Measurements from ENCODE around the gene TIGD1.

Gene TIGD1

DNA sequence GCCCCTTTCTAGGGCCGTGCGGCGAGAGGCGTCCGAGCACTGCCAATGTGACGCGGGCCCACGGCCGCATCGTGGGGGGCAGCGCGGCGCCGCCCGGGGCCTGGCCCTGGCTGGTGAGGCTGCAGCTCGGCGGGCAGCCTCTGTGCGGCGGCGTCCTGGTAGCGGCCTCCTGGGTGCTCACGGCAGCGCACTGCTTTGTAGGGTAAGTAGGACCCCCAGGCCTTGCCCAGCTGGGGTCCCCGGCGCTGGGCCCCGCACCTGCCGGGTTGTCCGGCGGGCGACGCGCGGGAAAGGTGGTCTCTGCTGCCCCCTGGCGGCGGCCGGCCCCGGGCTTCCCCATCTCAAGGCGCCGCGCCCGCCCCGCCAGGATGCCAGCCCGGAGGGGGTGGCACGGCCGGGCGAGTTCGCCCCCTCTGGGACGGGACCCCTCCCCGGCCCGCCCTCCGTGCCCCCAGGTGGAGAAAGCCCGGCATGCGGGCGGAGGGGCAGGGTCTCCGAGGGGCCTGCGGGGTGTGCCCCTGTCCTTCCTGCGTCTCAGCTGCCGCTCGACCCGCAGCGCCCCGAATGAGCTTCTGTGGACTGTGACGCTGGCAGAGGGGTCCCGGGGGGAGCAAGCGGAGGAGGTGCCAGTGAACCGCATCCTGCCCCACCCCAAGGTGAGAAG, 28.3 kb downstream of the TIGD1 start:
- DNase-seq, result no peak

DNA sequence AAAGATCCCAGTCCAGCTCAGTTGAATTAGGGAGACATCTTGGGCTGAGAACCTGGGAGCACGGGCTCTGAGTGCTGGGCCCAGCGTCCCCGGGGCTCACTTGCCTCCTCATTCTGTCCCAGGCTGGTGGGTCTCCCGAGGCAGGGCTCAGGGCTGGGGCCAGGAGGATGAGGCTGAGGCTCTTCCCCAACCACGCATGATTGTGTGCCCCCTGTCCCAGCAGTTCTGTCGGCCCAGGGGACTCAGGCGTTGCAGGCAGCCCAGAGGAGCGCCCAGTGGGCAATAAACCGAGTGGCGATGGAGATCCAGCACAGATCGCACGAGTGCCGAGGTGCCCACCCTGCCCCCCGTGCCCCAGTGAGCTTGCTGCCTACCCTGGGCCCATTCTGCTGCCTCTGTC, 29.3 kb downstream of the TIGD1 start:
- no peak for DNase-seq

DNA sequence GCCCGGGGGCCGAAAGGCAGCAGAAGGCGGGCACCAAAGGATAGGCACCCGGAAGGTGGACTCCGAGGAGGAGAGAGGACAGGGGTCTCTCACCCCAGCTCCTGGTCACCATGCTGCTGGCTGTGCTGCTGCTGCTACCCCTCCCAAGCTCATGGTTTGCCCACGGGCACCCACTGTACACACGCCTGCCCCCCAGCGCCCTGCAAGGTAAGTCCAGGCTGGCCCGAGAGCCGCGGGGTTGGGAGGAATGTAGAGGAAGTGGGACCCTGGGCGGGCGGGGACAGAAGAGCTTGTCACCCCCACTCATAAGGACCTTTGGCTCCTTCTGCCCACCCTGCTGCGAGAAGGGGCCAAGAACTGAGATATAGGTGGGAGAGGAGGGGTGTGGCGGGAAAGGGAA, 29.9 kb downstream of the TIGD1 start:
- no peak for DNase-seq

DNA sequence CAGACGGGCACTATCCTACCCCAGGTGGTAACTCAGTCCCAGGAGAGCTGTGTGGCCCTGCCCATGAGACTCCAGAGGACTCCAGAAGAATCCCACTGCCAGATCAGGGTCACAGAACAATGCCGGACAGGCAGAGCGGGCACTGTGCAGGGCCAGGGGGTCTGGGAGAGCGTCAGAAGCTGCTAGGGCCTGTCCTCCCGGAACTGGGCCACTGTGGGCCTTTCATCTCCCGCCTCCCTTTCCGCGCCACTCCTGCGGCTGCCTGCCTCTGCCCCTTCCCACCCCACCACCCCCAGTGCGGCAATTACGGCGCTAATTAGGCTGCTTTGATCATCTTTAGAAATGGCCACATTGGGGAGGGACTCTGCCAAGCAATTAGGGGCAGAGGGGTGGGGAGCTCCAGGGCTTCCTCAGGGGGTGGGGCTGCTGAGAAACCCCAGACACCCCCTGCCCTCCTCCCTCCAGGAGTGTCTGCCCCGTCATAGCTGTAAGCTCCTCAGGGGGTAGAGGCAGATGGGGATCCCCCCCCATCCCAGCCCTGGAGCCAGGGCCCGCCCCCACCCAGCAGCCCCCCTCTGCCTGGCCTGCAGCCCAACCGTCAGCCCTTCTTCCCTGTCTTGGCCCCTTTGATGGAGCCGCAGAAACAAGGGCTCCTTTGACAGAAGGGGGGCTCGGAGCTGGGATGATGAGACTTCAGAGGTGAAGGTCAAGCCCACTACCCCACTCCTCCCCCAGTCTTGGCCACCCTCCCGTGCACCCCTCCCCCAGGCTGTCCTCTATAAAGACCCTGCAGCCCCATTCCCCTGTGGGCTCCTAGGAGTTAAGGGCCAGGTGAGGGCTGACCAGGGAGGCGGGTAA, 30.5 kb downstream of the TIGD1 start, which contains the start of gene PRSS56:
Gene PRSS56, plus strand, starts transcription at position 808 of the 858 bp plus-strand sequence. CDS start 211 bp downstream, outside the sequence.
- DNase-seq, result no peak

GRCh38 chr2:232518844-232519243, 31.5 kb downstream of the TIGD1 start:
- no peak for DNase-seq

DNA sequence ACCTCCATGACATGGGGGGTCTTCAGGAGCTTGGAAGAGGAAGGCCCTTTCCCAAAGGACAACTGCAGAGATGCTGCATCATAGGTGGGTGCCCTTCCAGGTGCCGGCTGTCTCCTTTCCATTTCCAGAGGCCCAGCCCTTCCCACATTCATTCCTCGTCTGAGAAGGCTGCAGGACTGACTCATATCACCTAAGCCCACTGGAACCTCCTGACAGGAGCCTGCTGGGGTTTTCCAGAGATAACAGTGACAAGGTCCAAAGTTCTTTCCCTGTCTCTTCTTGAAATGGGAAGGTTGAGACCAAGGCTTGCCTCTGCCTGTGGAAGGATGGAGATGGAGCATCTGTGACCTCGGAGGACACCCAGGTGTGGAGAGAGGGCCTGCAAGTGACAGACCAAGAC, 33.8 kb downstream of the TIGD1 start:
- DNase-seq, result no peak

DNA sequence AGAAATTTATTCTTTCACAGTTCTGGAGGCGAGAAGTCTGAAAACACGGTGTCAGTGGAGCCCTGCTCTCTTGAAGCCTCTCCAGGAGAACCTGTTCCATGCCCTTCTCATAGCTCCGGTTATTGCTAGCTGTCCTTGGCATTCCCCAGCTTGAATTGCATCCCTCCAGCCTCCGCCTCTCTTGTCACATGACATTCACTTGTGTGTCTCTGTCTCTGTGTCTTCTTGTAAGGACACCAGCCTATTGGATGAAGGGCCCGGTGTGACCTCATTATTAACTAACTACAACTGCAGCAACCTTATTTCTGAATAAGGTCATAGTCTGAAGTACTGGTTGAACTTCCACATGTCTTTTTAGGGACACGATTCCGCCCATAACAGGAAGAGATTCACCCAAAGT, 34.7 kb downstream of the TIGD1 start:
- DNase-seq, result no peak

DNA sequence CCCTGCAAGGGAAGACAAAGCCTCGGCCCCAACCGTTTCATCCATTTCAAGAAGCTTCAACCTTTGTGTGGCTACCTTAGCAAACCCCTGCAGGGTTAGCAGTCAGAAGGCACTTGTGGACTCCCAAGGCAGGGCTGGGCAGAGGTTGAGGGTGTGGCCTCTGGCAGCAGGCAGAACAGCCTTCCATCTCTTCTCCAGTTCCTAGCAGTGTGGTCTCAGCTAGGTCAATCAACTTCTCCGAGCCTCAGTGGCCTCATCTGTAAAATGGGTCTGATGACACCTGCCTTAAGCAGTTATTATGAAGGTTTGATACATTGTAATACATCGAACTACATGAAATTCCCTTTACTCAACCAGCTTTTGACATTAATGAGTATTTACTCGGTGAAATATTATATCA, 37.0 kb downstream of the TIGD1 start:
- no peak for DNase-seq

DNA sequence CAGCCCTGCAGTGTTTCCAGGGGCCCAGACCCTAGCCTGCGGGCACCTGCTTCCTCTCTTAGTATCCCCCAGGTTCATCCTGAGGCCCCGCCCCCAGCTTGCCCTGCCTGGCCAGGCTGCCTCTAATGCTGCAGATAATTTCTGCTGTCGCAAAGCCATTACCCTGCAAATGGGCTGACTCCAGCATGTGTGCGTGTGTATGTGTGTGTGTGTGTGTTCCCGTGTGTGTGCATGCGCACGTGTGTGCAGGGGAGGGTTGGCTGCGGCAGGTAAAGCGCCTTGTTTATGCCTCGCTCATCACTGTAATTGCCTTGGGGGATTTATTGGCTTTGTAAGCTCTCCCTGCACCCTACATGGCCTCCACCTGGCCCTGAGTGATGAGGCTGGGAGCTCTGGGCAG, 37.8 kb downstream of the TIGD1 start:
- DNase-seq, result no peak

- DNase-seq, result no peak
Measured at GRCh38 chr2:232511336-232511890, 38.9 kb downstream of the TIGD1 start.

- DNase-seq, result no peak
Measured at GRCh38 chr2:232508251-232508650, 42.1 kb downstream of the TIGD1 start.

- DNase-seq, result no peak
Measured at GRCh38 chr2:232506709-232507108, 43.6 kb downstream of the TIGD1 start.

DNA sequence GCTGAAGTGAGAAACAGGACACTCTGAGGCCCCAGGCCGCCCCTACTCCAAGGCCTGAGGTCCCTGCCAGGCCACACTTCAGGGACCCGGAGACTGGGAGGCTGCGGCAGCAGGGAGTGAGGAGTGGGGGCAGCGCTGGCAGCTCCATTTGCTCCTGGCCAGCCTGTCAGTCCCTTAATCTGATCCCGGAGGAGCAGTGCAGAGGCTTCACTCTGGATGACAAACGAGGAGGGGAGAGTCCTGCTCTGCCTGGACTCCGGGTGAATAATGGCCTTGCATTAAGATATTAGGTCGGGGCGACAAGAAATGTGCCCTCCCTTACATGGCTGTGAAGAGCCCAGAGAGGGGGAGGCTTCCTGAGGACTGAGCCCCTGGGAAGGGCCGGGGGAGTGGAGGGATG, 44.5 kb downstream of the TIGD1 start:
- no peak for DNase-seq

- no peak for DNase-seq
Measured at GRCh38 chr2:232504438-232504837, 45.9 kb downstream of the TIGD1 start.

GRCh38 chr2:232503809-232504323, 46.5 kb downstream of the TIGD1 start:
- DNase-seq, result no peak

DNA sequence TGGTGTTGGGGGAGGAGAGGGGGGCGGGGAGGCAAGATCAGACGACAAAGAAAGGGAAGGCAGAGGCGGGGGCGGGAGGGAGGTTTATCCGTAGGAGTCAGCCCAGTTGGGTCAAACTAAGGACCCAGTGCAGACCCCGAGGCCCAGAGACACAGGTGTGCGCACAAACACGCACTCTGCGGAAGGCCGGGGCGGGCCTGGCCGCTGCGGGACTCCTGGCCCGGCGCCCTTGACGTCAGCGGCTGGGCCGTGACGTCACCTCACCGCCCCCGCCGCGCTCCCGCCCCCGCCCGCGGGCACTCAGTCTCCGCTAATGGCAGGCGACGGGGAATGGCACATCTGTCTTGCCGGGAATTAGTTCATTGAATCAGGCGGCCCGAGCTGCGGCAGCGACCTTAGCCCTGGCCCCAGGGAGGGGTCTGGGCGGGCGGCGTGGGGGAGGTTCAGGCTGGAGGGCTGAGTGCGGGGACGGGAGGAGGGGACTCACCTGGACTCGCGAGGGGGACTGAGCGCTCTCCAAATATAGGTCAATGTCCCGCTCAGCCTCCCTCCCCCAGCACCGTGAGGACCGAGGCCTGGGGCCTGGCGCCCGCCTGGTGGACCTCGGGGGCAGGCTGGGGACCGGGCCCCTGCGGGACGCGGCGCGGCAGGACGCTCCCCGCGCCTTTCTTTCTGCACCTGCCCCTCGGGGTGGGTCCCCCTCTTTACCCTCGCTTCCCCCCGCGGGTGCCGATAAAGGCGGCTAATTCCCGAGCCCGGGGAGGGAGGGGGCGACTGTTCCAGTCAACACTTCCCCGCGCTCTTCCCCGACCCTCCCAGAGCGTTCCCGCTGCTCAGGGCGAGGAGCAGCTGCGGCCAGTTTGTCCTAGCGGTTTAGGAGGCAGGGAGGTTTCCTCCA, 47.2 kb downstream of the TIGD1 start:
- no peak for DNase-seq

DNA sequence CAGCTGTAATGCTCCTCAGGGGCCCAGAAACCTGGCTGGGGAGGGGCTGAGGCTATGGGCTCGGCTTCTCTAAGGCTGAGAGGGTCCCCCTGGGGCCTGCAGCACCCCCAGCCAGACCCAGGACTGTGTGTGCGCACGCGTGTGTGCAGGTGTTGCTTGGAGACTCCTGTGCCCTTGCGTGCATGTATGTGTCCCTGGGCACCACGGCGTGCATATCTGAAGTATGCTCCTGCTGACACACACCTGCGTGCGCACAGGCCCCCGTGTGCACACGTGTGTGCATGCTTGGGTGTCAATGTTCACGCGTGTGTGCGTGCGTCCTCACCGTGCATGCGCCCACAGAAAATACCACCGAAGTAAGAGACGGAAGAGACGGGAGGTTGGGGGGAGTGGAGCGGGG, 47.8 kb downstream of the TIGD1 start:
- no peak for DNase-seq

GRCh38 chr2:232501794-232502390, 48.5 kb downstream of the TIGD1 start:
- no peak for DNase-seq

DNA sequence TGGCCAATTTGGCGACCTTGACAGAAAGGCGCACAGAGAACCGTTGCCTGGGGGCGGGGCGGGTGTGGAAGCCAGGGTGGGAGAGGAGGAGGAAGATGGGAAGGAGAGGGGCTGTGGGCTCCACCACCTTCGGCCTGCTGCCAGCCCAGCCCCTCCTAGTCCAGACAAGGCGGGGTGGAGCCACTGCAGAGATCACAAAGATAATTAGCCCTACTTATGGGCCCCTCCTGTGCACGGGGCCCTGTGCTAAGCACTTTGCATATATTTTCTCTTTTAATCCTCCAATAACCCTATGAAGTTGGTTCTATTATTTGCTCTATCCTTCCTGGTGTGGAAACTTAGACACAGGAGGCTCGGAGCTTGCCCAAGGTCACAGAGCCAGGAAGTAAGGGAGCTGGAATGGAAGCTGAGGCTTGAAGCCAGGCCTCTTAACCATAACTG, 49.0 kb downstream of the TIGD1 start:
- DNase-seq, result no peak

GRCh38 chr2:232498452-232498851, 51.9 kb downstream of the TIGD1 start:
- no peak for DNase-seq

Data from SIG-M5 (cell line).